HG03378 (cell line): ENCODE data around the gene CAMK1D.
"Not testable (repeated sequence)": the region's sequence is repeated elsewhere in the genome, so short reads cannot be mapped to it uniquely, and the experiment has no call there.

Source experiments
- ATAC-seq: cut with Tn5 transposase; IDR thresholded peaks from one replicate; pipeline ENCODE4 v1.9.1; 2021; ENCODE audit warnings: mild to moderate bottlenecking, moderate library complexity; ENCODE audit not compliant: unreplicated experiment

The CAMK1D gene

DNA sequence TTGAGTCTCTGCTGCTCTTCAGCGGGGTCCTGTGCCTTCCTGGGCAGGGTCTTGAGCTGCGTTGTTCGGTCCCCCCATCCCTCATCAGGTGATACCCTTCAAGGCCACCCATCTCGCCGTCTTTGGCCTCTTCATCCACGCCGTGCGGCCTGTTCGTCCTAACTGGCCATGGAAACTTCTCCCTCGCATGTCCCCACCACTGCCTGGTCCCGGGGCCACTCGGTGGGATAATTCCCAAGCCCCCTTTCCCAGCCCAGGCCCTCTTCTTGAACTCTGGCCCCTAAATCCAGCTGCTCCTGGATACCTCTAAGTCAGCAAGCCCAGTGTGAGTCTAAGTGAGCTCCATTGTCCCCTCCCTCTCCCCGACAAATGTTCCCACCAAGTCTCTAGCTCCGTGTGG lies 74.5 kb downstream of the CAMK1D start:
- ATAC-seq, result no peak

DNA sequence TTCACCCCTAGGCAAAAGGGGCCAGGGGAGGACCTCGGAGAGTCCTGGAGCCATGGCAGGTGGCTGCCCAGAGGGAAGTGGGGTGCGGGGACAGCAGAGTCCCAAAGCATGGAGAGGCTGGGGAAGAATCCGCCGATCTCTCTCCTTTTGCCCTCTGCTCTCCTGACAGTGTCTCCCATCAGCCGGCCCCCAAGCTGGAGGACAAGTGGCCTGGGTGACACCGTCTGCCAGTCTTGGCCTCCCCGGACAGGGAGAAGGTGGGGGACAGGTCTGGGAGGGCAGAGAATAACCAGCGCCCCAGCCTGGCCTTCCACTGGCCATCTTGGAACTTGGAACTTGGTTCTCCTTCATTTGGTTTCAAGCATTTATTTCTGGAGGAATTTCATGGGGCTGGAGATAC lies 77.9 kb downstream of the CAMK1D start:
- no peak for ATAC-seq

DNA sequence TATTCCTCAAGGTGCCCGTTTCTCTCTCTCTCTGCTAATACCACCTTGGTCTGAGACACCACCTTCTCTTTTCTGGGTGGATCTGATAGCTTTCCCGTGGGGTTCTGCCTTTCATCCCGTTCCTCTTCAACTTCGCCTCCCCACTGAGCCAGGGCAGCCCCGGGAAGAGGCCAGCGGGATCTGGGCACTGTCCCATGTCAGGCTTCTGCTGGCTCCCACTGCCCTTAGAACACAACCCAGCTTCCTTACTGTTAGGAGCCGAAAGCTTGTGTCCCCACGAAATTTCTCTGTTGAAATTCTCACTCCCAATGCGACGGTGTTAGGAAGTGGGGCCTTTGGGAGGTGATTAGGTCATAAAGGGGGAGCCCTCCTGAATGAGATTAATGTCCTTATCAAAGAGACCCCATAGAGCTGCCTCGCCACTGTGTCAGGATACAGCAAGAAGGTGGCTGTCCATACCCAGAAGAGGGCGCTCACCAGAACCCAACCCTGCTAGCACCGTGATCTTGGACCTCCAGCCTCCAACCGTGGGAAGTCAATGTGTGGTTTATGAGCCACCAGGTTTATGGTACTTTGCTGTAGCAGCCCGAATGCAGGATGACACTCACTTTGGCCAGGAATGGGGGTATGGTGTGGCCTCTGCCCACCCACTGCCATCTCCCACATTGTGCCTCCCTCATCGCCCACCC lies 79.2 kb downstream of the CAMK1D start:
- no peak for ATAC-seq

DNA sequence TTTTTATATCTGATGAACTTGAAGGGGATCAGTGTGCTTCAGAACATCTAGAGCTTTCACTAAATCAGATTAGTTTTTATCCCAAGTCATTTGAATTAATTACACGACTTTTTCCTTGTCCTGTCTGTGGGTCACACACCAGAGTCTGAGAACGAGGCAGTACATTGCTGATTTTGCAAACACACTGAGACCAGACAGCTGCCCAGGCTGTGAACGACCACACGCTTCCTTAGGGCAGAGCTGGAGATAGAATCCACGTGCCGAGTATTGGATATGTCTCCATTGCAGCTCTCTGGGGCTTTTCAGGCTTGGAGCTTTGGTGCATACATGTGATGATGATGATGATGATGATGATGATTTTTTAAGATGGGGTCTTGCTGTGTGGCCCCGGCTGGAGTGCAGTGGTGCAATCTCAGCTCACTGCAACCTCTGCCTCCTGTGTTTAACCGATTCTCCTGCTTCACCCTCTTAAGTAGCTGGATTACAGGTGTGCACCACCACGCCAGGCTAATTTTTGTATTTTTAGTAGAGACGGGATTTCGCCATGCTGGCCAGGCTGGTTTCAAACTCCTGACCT lies 81.1 kb downstream of the CAMK1D start:
- no peak for ATAC-seq

DNA sequence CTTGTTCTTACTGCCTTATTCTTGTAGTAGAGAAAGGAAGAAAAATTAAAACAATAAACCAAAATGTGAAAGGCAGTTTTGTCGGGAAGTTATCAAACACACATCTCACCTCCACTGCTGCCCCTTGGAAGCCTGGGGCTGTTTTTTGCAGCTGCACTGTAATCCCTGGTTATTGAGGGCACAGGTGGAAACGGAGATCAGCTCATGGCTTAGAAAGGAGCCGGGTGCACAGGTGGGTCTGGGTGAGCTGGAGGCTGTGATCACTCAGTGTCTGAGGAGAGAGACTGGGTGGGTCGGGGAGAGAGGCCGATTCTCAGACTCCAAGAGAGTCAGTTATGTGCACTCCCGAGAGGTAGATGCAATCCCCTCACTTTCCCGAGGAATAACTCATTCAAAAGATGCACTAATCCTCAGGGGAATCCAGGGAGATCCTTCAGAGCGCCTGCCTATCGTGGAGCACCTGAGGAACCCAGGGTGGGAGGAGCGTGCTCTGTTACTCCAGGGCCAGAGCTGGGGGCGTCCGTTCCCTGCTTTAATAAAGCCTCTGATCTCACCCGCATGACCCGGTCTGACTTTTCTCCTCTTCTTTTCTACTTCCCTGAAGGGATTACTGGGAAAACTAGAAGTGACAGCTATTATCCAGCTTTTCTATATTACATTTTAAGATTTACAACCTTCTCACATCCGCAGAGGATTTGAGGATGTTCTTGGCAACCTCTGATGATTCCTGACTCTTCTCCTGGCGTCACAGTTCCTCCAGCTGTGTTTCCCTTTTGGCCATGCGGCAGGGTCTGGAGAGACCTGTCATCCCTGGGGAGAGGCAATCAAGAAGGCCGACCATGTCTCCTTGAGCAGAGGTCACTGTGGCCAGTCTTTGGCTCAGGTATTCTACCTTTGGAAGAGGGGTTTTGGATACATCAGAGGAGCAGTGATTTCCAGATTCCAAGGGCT lies 82.1 kb downstream of the CAMK1D start:
- no peak for ATAC-seq

DNA sequence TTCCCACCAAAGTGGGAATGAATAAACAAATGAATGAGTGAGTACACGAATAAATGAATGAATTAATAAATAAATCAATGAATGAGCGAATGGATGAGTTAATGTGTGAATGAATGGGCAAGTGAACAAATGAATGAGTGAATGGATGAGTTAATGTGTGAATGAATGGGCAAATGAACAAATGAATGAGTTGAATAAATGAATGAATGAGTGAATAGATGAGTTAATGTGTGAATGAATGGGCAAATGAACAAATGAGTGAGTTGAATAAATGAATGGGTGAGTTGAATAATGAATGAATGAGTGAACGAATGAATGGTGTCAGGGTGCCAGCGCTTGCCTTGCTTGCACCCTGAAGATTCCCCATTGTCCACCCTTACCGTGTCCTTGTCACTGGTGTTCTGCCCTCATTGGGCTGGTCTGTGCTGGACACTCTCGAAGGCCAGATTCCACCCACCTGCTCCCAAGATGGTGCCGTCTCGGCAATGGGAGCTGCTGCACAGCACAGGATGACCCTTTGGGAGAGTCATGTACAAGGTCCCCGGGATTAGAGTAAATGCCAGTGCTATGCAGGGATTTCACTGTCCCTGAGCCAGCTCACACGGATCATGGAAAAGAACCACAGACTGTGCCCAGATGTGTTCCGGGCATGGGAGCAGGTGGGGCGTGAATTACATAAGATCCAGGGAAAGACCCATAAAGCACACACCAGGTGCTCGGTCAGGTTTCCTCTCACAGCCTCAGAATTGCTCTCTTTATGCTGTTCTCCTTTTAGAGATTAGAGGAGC lies 83.2 kb downstream of the CAMK1D start:
- ATAC-seq, result no peak

DNA sequence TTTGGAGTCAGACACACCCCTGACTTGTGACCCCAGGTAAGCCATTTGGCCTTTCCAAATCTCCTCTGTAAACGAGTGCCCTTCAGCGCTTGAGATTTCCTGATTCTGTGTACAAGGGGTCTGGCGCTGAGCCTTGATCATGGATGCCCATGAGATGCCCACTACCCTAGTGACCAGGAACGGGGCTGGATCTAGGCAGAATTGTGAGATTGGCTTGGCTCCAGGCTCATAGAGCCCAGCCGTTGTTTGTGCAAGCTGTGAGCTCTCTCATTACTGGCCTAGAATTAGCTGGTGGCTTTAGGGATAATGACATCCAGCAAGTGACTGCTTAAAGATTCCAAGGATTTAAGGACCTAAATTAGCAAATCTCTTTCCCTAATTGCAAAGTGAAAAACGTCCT lies 84.9 kb downstream of the CAMK1D start:
- ATAC-seq, result no peak

DNA sequence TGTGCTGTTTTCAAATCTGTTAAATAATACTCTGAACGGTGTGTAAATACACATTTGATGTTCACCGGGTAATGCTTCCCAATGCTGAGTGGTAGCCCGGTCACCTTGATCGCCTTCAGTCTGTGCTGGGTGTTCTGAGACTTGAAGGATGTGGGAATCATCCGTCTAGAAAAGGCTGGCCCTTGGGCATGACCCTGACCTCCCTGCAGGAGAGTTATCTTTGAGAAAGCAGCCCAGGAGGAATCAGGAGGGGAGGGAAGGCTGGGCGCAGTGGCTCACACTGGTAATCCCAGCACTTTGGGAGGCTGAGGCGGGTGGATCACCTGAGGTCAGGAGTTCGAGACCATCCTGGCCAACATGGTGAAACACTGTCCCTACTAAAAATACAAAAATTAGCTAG lies 85.3 kb downstream of the CAMK1D start:
- ATAC-seq, result not testable (repeated sequence)

DNA sequence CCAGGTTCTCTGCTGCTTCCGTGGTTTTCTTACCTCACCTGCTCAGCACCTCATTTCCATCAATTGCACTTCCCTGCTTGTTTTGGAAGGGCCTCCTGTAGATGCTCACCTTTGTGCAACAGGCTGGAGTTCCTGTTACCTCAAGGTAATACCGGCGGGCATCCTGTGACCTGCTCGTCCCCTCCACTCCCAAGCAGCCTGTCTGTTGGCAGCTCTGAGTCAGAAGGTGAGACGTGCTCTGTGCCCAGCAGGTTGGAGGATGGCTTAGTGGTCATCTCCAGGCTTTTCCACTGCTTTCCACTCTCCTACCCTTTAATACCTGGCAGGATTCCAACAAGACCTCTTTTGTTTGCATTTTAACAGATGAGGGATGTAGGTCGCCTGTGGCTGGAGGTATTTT lies 86.0 kb downstream of the CAMK1D start:
- no peak for ATAC-seq

DNA sequence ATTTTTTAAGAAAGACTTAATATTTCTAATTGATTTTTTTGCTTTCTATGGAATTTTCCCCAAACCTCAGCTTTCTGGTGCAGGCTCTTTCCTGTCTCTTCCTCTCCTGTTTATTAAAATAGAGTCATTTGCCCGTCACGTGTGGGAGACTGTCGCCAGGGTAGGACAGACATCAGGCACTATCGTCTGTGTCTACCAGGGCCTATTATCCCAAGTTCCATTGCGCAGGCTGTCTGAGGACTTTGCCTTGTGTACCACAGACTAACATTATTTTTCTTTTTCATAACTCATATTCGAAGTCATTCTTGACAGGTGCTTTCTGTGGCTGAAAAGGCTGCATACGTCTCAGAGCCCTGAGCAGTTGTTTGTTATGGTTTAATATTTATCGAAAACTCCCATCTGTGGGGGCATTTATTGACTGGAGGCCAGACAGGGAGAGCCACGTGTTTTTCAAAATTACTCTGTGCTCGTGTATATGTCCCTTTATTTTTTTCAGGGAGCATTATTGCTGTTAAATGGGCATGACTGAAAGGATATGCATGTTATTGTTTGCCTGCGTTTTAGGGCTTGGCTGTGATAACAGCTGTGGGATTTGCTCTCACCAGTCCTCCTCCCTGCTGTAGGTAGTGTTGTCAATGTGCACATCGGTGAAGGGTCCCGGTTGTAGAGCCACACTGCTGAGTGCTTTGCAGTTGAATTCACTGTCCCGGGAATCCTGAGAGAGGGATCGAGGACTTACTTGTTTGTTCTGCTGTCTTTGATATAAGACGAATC lies 89.8 kb downstream of the CAMK1D start:
- no peak for ATAC-seq

DNA sequence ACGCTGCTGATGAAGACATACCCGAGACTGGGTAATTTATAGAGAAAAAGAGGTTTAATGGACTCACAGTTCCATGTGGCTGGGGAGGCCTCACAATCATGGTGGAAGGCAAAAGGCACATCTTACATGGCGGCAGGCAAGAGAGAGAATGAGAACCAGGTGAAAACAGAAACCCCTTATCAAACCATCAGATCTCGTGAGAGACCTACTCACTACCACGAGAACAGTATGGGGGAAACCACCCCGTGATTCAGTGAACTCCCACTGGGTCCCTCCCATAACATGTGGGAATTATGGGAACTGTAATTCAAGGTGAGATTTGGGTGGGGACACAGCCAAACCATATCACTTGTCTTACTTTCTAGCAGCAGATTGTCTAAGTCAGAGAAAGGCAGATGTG lies 90.4 kb downstream of the CAMK1D start:
- ATAC-seq, result not testable (repeated sequence)

DNA sequence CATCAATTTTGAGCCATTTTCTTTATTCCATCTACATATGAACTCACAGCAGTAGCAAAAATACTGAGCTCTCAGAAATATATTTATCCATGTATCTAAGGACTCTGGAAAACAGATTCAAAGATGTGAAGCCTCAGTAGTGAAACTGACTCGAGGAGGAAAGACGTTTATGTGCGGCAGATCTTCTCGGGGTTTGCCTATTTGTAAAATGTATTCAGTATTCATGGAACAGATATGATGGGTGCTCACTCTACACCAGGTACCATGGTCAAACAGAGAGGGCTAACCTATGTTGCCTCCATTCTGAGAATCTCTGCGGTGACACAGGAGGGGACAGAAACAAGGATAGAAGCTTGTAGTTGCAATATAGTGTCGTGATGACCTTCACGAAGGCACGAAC lies 93.7 kb downstream of the CAMK1D start:
- ATAC-seq, result no peak

DNA sequence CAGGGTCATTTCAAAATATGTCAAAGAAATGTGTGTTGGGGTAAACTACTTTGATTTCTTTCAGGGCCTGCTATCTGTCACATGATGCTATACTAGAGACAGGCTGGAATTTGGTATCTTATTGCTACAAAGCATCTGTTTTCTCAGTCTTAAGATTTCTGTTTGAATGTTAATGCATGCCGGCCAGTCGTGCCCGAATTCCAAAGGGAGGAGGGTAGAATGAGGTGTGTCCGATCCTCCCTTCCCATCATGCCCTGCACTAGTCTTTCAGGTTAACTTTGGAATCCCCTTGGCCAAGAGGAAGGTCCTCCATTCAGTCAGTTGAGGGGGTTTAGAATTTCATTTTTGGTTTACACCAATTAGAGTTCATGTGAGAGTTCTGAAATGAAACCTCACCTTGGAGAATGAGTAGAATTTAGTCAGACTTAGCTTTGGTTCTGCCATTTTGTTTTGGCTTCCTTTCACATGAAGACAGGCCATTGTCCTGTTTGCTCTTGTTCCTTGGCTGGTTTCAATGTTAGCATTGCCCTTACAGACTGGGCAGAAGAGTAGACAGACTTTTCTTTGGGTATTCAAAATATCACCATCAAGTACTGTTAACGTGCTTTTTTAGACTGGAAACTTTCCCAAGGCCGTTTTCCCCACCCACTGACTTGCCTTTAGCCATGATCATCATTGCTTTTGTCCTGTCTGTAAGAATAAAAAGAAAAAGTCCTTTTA lies 95.8 kb downstream of the CAMK1D start:
- no peak for ATAC-seq

DNA sequence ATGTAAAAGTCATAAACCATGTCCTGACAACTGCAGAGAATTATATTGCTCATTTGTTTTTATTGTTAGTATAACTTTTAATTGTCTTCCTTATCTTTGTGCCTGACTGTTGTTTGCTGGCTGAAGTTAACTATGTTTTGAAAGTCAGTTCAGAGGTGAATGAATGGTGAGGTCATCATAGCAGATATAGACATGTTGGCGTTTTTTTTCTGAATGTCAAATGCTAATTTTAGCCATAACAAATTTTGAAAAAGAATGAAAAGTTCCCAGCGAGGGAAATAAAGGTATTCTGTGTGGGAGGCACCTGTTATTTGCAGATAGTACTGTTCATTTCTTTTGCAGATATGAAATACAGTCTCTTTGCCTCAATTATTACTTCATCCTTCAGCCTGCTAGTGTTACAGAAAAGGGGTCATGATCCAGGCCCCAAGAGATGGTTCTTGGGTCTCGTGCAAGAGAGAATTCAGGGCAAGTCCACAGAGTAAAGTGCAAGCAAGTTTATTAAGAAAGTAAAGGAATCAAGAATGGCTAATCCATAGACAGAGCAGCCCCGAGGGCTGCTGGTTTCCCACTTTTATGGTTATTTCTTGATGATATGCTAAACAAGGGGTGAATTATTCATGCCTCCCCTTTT lies 96.5 kb downstream of the CAMK1D start:
- no peak for ATAC-seq

DNA sequence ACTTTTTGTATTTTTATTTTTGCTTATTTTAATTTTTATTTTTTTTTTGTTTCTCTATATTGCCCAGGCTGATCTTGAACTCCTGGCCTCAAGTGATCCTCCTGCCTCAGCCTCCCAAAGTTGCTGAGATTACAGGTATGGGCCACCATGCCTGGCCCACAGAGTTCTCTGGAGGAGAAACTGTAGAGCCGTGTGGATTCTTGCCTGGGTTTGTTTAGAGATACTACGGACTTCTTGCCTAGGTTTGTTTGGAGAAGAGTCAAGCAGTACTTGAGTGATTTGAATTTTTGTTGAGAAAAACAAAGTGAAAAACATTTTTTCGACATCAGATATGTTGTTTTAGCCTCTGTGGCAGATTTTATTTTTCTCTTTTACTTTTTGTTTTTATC lies 99.0 kb downstream of the CAMK1D start:
- no peak for ATAC-seq

DNA sequence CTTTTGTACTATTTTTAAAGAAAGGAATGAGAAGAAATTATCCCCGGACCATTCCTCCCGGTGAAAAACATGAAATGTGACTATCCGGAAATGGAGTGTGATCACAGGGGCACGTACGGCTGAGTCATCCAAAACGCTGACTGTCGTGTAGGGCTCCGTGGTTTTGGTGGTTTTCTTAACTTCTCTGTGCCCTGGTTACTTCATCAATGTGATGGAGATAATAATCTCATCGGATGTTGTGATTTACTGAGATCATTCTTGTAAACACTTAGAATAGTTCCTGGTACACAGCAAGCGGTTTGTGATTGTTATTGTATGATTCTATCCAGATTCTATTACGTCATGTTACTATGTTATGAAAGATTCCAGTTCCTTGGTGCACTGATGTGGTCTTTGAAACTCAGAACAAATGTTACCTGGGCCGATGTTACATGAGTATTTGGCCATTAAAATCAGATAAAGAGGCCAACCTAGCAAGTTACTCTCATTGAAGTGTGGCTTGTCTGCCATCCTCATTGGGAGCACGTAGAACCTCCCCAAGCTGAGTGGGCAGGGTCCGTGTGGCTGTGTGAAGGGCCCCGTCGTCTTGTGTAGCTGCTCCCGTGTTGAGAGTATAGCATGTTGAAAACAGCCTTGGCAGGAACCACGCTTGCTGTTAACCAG lies 99.5 kb downstream of the CAMK1D start:
- ATAC-seq, result peak; percentile 69

DNA sequence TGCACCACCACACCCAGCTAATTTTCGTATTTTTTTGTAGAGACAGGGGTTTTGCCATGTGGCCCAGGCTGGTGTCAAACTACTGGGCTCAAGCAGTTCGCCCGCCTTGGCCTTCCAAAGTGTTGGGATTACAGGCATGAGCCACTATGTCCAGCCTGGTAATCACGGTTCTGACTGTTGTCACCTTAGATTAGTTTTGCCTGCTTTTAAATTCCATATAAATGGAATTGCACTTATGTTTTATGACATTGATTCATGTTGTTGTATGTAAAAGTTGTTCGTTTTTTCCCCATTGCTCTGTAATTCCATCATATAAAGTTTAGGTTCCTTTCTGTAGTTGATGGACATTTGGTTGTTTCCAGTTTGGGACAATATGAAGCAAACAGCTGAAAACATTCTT lies 106.0 kb downstream of the CAMK1D start:
- no peak for ATAC-seq

DNA sequence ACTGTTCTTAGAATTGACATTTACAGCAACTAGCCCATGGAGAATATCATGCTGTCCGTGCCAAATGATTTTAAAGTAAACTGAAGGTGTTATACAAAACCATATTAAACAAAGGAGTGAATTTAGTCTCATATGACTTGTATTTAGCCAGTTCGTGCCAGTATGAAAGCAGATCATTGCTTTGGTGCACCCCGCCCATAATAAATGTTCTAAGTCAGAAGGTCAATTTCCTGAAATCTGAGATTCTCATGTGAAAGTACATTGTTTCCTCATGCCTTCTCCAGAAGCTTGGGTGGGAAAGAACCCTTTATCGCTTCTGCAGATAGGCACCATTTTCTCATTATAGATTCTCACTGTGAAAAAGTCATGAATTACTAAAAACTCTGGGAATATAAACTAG lies 106.4 kb downstream of the CAMK1D start:
- ATAC-seq, result no peak

DNA sequence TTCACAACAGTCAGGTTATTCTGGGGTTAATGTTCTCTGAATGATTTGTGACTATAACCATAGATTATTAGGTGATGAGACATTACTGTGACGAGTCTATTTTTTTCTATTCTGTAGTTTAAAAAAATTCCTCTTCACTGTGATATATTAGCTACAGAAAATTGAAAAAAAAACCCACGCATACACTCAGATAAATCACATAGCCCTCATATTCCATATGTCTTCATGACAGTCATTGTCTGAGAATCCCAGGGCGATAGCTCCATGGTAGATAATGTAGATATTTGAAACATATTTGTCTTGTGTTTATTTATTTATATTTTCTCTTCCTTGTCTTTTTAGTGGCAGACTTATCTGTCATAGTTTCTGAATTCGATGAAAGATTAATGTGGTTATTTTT lies 110.0 kb downstream of the CAMK1D start:
- ATAC-seq, result no peak
